ENCODE results near the gene ERICH6.

Gene ERICH6

DNA sequence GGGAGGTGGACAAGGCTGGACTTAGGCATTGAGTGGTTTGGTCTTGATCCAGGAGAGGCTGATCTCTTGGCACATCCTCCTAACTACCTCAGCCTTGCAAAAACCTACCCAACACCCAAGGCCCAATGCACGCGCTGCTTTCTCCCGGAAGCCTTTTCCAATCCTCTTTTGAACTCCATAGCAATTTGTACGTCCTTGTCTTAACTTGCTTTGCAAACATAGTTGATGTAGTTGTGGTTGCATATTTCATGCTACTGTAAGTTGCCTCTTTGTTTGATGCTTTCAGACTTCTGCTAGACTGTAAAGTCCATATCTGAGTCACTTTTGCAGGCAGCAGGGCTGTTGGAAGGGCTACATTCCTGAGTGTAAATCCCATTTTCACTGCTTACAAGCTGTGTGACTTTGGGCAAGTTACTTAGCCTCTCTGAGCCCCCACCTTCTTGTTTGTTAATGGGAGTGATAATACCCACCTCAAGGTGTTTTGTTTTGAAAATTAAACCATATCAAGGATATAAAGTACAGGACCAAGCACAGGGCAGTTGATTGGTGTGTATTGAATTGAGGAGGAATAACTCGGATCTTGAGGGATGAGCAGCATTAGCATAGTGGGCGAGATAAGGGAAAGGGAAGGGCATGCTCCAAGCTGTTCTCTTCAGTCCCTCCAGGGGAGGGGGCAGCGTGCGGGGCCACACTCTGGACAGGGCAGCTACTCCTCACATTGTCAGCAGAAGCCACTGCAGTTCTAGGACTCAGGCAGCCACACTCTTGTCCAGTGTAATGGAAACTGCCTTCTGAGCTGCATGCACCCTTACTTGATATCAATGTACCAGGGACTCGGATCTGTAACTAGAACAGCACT is 30.4 kb upstream of the ERICH6 start:
- Histone ChIP-seq H3K79me2 (ENCODE audit: control insufficient read depth, low read length) (no peaks in the 10 kb centered on the region), H3F3A (ENCODE audit: control insufficient read depth, insufficient read depth) (no peaks in the 10 kb centered on the region), H3K9me2 (replicated peaks; ENCODE audit: control insufficient read depth, low read length) (no peaks in the 10 kb centered on the region), H3K36me3 (ENCODE audit: control insufficient read depth, low read length) (no peaks in the 10 kb centered on the region), H3K4me1 (ENCODE audit: control insufficient read depth, low read length) (peaks cover 11% of the 10 kb centered on the region), H3K27me3 (ENCODE audit: control insufficient read depth, low read length) (peaks cover 41% of the 10 kb centered on the region), H3K27ac (ENCODE audit: low read depth, low read length) (no peak overlapping the region), H3K4me3 (ENCODE audit: low read length) (no peak overlapping the region), H3K4me2 (ENCODE audit: low read length) (no peak overlapping the region), H3K9me3 (ENCODE audit: control insufficient read depth, insufficient read depth, low read length) (no peaks in the 10 kb centered on the region), H4K20me1 (ENCODE audit: control insufficient read depth, insufficient read depth, low read depth, low read length) (peaks cover 13% of the 10 kb centered on the region; the same call in 1 of the 2 replicates)
- TF ChIP-seq, protein P1, sequence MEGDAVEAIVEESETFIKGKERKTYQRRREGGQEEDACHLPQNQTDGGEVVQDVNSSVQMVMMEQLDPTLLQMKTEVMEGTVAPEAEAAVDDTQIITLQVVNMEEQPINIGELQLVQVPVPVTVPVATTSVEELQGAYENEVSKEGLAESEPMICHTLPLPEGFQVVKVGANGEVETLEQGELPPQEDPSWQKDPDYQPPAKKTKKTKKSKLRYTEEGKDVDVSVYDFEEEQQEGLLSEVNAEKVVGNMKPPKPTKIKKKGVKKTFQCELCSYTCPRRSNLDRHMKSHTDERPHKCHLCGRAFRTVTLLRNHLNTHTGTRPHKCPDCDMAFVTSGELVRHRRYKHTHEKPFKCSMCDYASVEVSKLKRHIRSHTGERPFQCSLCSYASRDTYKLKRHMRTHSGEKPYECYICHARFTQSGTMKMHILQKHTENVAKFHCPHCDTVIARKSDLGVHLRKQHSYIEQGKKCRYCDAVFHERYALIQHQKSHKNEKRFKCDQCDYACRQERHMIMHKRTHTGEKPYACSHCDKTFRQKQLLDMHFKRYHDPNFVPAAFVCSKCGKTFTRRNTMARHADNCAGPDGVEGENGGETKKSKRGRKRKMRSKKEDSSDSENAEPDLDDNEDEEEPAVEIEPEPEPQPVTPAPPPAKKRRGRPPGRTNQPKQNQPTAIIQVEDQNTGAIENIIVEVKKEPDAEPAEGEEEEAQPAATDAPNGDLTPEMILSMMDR (IDR thresholded peaks at IDR 0.05; ENCODE audit: low read depth, low read length, poor library complexity, severe bottlenecking): no peak
- no peak for TF ChIP-seq EZH2phosphoT487 (IDR thresholded peaks at IDR 0.05; ENCODE audit: borderline replicate concordance, low read length)

DNA sequence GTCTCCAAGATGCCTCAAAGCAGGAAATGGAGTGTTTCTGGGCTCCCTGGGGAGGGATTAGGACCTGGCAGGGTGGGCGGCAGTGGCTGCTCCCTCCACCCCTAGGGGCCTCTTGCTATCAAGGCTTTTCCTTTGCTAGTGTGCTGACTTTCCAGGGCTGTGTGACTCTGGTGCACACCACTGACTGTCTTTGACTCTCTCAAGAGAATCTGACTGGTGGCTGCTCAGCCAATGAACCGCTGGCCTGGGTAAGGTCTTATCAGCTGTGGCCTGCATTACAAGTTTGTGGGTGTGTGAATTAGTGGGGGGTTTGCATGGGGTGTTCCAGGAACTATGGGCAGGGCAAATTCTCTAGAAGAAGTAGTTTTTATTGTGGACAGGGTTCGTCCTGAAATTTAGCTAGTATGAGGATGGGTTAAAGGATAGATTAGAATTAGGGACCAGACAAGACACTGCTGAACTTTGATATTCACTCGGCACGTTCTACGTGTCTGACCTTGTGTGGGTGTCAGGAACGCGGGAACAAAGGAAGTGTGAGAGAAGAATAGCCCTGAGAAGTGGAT is 29.7 kb upstream of the ERICH6 start:
- Histone ChIP-seq H3K4me1 (ENCODE audit: control insufficient read depth, low read length) (peaks cover 4% of the 10 kb centered on the region), H3K4me2 (ENCODE audit: low read length) (no peak overlapping the region)

DNA sequence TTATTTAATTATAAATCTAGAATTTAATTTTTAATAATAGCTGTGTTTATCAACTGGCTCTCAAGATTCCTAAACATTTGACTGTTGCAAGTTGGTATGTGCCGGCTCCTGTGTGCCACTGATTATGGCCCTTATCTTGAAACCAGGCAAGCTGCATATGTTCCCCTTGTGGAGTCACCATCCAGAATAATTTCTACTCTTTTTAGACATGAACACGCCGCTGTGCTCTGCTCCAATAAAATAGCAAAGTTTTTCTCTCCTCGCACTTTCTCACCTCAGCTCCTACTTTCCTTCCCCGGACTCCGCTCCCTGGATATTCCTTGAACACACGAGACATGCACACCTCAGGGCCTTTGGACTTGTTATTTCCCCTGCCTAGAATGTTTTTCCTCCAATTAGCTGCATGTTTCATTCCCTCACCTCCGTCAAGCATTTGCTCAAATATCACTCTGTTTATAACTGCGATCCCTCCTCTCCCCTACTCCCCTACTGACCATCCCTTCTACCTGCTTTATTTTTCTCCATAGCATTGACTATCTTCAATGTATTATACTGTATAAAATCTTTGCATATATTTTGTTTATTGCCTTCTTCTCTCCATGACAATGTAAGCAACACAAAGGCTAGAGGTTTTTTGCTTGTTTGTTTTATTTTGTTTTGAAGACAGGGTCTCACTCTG is 26.1 kb upstream of the ERICH6 start:
- Histone ChIP-seq H3K27ac (ENCODE audit: low read depth, low read length) (no peak overlapping the region), H3K9me3 (ENCODE audit: control insufficient read depth, insufficient read depth, low read length) (no peaks in the 10 kb centered on the region), H3F3A (ENCODE audit: control insufficient read depth, insufficient read depth) (no peaks in the 10 kb centered on the region), H3K4me2 (ENCODE audit: low read length) (no peak overlapping the region), H4K20me1 (ENCODE audit: control insufficient read depth, insufficient read depth, low read depth, low read length) (no peaks in the 10 kb centered on the region), H3K4me1 (ENCODE audit: control insufficient read depth, low read length) (no peaks in the 10 kb centered on the region), H3K36me3 (ENCODE audit: control insufficient read depth, low read length) (no peaks in the 10 kb centered on the region), H3K4me3 (ENCODE audit: low read length) (no peak overlapping the region), H3K9me2 (replicated peaks; ENCODE audit: control insufficient read depth, low read length) (no peaks in the 10 kb centered on the region), H3K79me2 (ENCODE audit: control insufficient read depth, low read length) (no peaks in the 10 kb centered on the region), H3K27me3 (ENCODE audit: control insufficient read depth, low read length) (peaks cover 9% of the 10 kb centered on the region; the same call in 1 of the 2 replicates)
- TF ChIP-seq, protein P1 (IDR thresholded peaks at IDR 0.05; ENCODE audit: low read depth, low read length, poor library complexity, severe bottlenecking): no peak
- no peak for TF ChIP-seq EZH2phosphoT487 (IDR thresholded peaks at IDR 0.05; ENCODE audit: borderline replicate concordance, low read length)

More for the DNA sequence above, 29.7 kb upstream of the ERICH6 start:
- Histone ChIP-seq H3K27me3 (ENCODE audit: control insufficient read depth, low read length) (peaks cover 39% of the 10 kb centered on the region), H3K27ac (ENCODE audit: low read depth, low read length) (no peak overlapping the region), H3K9me2 (replicated peaks; ENCODE audit: control insufficient read depth, low read length) (no peaks in the 10 kb centered on the region), H3F3A (ENCODE audit: control insufficient read depth, insufficient read depth) (no peaks in the 10 kb centered on the region), H3K9me3 (ENCODE audit: control insufficient read depth, insufficient read depth, low read length) (no peaks in the 10 kb centered on the region), H3K36me3 (ENCODE audit: control insufficient read depth, low read length) (no peaks in the 10 kb centered on the region), H3K79me2 (ENCODE audit: control insufficient read depth, low read length) (no peaks in the 10 kb centered on the region), H3K4me3 (ENCODE audit: low read length) (no peak overlapping the region), H4K20me1 (ENCODE audit: control insufficient read depth, insufficient read depth, low read depth, low read length) (peaks cover 11% of the 10 kb centered on the region; the same call in 1 of the 2 replicates)
- TF ChIP-seq, protein P1 (IDR thresholded peaks at IDR 0.05; ENCODE audit: low read depth, low read length, poor library complexity, severe bottlenecking): no peak
